HG02973 (cell line): Measurements from ENCODE around the gene B4GALT5.

Experiments used
- ATAC-seq: cut with Tn5 transposase; IDR thresholded peaks from one replicate; pipeline ENCODE4 v1.9.1; 2021; ENCODE audit warnings: moderate library complexity; ENCODE audit not compliant: unreplicated experiment

The B4GALT5 gene

GRCh38 chr20:49701241-49701790, 12.4 kb downstream of the B4GALT5 start:
- ATAC-seq = no peak

- ATAC-seq = no peak
These were observed 13.1 kb downstream of the B4GALT5 start for GRCh38 chr20:49700411-49701185.

GRCh38 chr20:49699200-49699992, 14.3 kb downstream of the B4GALT5 start:
- ATAC-seq = peak; percentile 82

- ATAC-seq = no peak
These were observed 15.2 kb downstream of the B4GALT5 start for GRCh38 chr20:49698477-49698876.

GRCh38 chr20:49697071-49697470, 16.6 kb downstream of the B4GALT5 start:
- ATAC-seq = no peak

GRCh38 chr20:49696594-49696993, 17.1 kb downstream of the B4GALT5 start:
- ATAC-seq = no peak

GRCh38 chr20:49695830-49696229, 17.8 kb downstream of the B4GALT5 start:
- ATAC-seq = no peak

- ATAC-seq = no peak
These were observed 19.1 kb downstream of the B4GALT5 start for GRCh38 chr20:49694450-49695071.

- no peak for ATAC-seq
These were observed 20.1 kb downstream of the B4GALT5 start for GRCh38 chr20:49693435-49694171.

GRCh38 chr20:49692941-49693340, 20.7 kb downstream of the B4GALT5 start:
- no peak for ATAC-seq

- no peak for ATAC-seq
These were observed 21.7 kb downstream of the B4GALT5 start for GRCh38 chr20:49691818-49692568.

- no peak for ATAC-seq
These were observed 22.6 kb downstream of the B4GALT5 start for GRCh38 chr20:49690899-49691620.

GRCh38 chr20:49687595-49688567, 25.8 kb downstream of the B4GALT5 start:
- no peak for ATAC-seq

- ATAC-seq = no peak
These were observed 27.9 kb downstream of the B4GALT5 start for GRCh38 chr20:49685809-49686208.

GRCh38 chr20:49685161-49685601, 28.5 kb downstream of the B4GALT5 start:
- ATAC-seq = no peak

GRCh38 chr20:49684335-49684997, 29.2 kb downstream of the B4GALT5 start:
- no peak for ATAC-seq

GRCh38 chr20:49682798-49683197, 30.9 kb downstream of the B4GALT5 start:
- no peak for ATAC-seq

GRCh38 chr20:49682278-49682677, 31.4 kb downstream of the B4GALT5 start:
- no peak for ATAC-seq
